Kidney (tissue), 14 donors: ENCODE data around the gene SH2B2. TPM values are rescaled to one million over a fixed set of nuclear protein-coding genes. Genes with fewer than 3 reads are reported as not detected.
"Not testable (repeated sequence)": the region's sequence is repeated elsewhere in the genome, so short reads cannot be mapped to it uniquely, and the experiment has no call there.

ENCODE experiments used
- DNase-seq, 5 donors: peaks; one replicate each; pipeline ENCODE4 v3.0.0-alpha.2; 2013 to 2020
- FAIRE-seq: peaks from 2 replicates; lab custom pipeline; 2012; peaks lifted over from hg19 to GRCh38; lab: Jason Lieb, UNC
- H3K27ac ChIP-seq, 2 donors: one replicate each; pipeline ENCODE4 v1.7.0; 2013; ENCODE audit warnings: low read depth in 2 of 2, low read length in 2 of 2, inconsistent platforms in 1 of 2
- H3K27me3 ChIP-seq: one replicate; pipeline ENCODE4 v1.7.1; 2013; ENCODE audit warnings: low read length, inconsistent platforms; ENCODE audit not compliant: control insufficient read depth, insufficient read depth
- H3K36me3 ChIP-seq, 3 donors: one replicate each; pipeline versions ENCODE4 v1.7.0 to v1.7.1; 2013; ENCODE audit warnings: low read length in 3 of 3, control low read depth in 1 of 3, inconsistent platforms in 1 of 3; ENCODE audit not compliant: insufficient read depth in 3 of 3, control insufficient read depth in 2 of 3
- H3K4me1 ChIP-seq, 3 donors: one replicate each; pipeline versions ENCODE4 v1.7.0 to v1.7.1; 2013; ENCODE audit warnings: low read length in 3 of 3, inconsistent platforms in 1 of 3, low read depth in 1 of 3; ENCODE audit not compliant: control insufficient read depth in 2 of 3, insufficient read depth in 2 of 3
- H3K4me3 ChIP-seq, 3 donors: one replicate each; pipeline versions ENCODE4 v1.7.0 to v1.8.1; 2013; ENCODE audit warnings: low read length in 3 of 3, control low read depth in 1 of 3, inconsistent platforms in 1 of 3
- H3K9ac ChIP-seq, 3 donors: one replicate each; pipeline versions ENCODE4 v1.7.0 to v1.7.1; 2013; ENCODE audit warnings: low read length in 3 of 3, control low read depth in 1 of 3, inconsistent platforms in 1 of 3
- H3K9me3 ChIP-seq, 3 donors: one replicate each; pipeline versions ENCODE4 v1.7.0 to v1.7.1; 2013; ENCODE audit warnings: low read length in 3 of 3, control low read depth in 1 of 3, inconsistent platforms in 1 of 3; ENCODE audit not compliant: control insufficient read depth in 2 of 3, insufficient read depth in 1 of 3
- CTCF ChIP-seq: IDR thresholded peaks from 3 replicates; pipeline ENCODE4 v1.5.1; 2012; ENCODE audit warnings: mild to moderate bottlenecking, moderate library complexity, borderline replicate concordance; ENCODE audit not compliant: insufficient read depth; ENCODE audit errors: extremely low read depth
- intact Hi-C: fragments of 100-400 bp; cut with DNase I; formaldehyde crosslinking; loops from one replicate; pipeline ENCODE4 v1.11.1; 2022
- polyA plus RNA-seq: library from polyadenylated mRNA; stranded (reverse); fragments of 350-450 nt; fragmentation: Illumina TruSeq; extraction: RNeasy Lipid Tissue Mini Kit (QIAGEN cat#74804); gene quantifications from one replicate; pipeline ENCODE4 v1.2.3, GENCODE V29; 2014; ENCODE audit warnings: low read depth, low replicate concordance; ENCODE audit not compliant: insufficient read depth
- total RNA-seq: library from RNA; stranded (reverse); fragmentation: NEBNext Ultra II Directional; extraction: Animal tissue kit (Norgen Biotek cat#: 25700); gene quantifications from one replicate; pipeline ENCODE4 v1.2.1, GENCODE V29; 2021
- donor health status: control.
- donor health status: control.
- donor health status: control.
- donor health status: control.
- donor health status: control.
- donor health status: DM: yes; HTN: yes; CAD: no.
- donor health status: Normal renal cell carcinoma (clear cell type).

SH2B2 gene
- total and polyA plus RNA-seq, 2 donors from 2014 or later = 4.5 to 11.0 TPM

- no peak for FAIRE-seq
- no peak overlapping the region for H3K9ac ChIP-seq
Observed at GRCh38 chr7:102322202-102322715, 35.6 kb downstream of the SH2B2 start.

GRCh38 chr7:102323914-102324195, 37.2 kb downstream of the SH2B2 start:
- DNase-seq (no peak), FAIRE-seq (no peak)
- no peaks in the 10 kb centered on the region for H3K9me3 ChIP-seq
- peaks cover 0 to 2% (median 0%) of the 10 kb centered on the region in 3 donors for H3K4me1 ChIP-seq
- no peak overlapping the region for H3K27ac ChIP-seq
- no peaks in the 10 kb centered on the region for H3K27me3 ChIP-seq
- intact Hi-C loops = no loop called here
- no peaks in the 10 kb centered on the region for H3K36me3 ChIP-seq
- no peak overlapping the region for H3K9ac ChIP-seq
- no peak for TF ChIP-seq CTCF
- H3K4me3 ChIP-seq = no peak overlapping the region

More at GRCh38 chr7:102322202-102322715, 35.6 kb downstream of the SH2B2 start:
- Histone ChIP-seq H3K36me3 (no peaks in the 10 kb centered on the region), H3K4me1 (peaks cover 0 to 6% (median 0%) of the 10 kb centered on the region in 3 donors), H3K27ac (no peak overlapping the region), H3K27me3 (no peaks in the 10 kb centered on the region), H3K9me3 (no peaks in the 10 kb centered on the region), H3K4me3 (no peak overlapping the region)
- DNase-seq = no peak
- intact Hi-C loops = no loop called here
- TF ChIP-seq CTCF = no peak

GRCh38 chr7:102325106-102325505, 38.4 kb downstream of the SH2B2 start:
- DNase-seq, FAIRE-seq, H3K4me3 ChIP-seq, H3K27ac ChIP-seq, H3K9ac ChIP-seq, H3K9me3 ChIP-seq, H3K36me3 ChIP-seq, H3K4me1 ChIP-seq, H3K27me3 ChIP-seq, intact Hi-C loops: not testable (repeated sequence)

- DNase-seq = no peak
- H3K27ac ChIP-seq = no peak overlapping the region
Observed at GRCh38 chr7:102326157-102326889, 39.7 kb downstream of the SH2B2 start.

GRCh38 chr7:102327183-102327582, 40.5 kb downstream of the SH2B2 start:
- H3K4me1 ChIP-seq, H3K27me3 ChIP-seq, FAIRE-seq, DNase-seq, H3K36me3 ChIP-seq, H3K9ac ChIP-seq, H3K9me3 ChIP-seq, H3K4me3 ChIP-seq, intact Hi-C loops, H3K27ac ChIP-seq: not testable (repeated sequence)

More at GRCh38 chr7:102326157-102326889, 39.7 kb downstream of the SH2B2 start:
- H3K9me3 ChIP-seq = no peaks in the 10 kb centered on the region
- H3K4me3 ChIP-seq = no peak overlapping the region
- no peaks in the 10 kb centered on the region for H3K27me3 ChIP-seq
- H3K4me1 ChIP-seq = no peaks in the 10 kb centered on the region
- no peak for TF ChIP-seq CTCF
- intact Hi-C loops = no loop called here
- H3K9ac ChIP-seq = no peak overlapping the region
- no peaks in the 10 kb centered on the region for H3K36me3 ChIP-seq
- FAIRE-seq = no peak

GRCh38 chr7:102328863-102329262, 42.2 kb downstream of the SH2B2 start:
- H3K4me3 ChIP-seq, intact Hi-C loops, H3K9me3 ChIP-seq, H3K9ac ChIP-seq, H3K4me1 ChIP-seq, DNase-seq, H3K36me3 ChIP-seq, H3K27ac ChIP-seq, H3K27me3 ChIP-seq, FAIRE-seq: not testable (repeated sequence)
